HUES48 (cell line): ENCODE measurements around the gene USP46.

Experiments
- H3K27ac ChIP-seq: one replicate; pipeline ENCODE4 v1.7.0; 2013; ENCODE audit warnings: low read depth, low read length, inconsistent platforms
- H3K27me3 ChIP-seq: 2 replicates; pipeline ENCODE4 v1.6.1; 2013; ENCODE audit warnings: mild to moderate bottlenecking, low read length; ENCODE audit not compliant: control insufficient read depth, insufficient read depth
- H3K36me3 ChIP-seq: 2 replicates; pipeline ENCODE4 v1.6.1; 2013; ENCODE audit warnings: low read length; ENCODE audit not compliant: control insufficient read depth, insufficient read depth
- H3K4me1 ChIP-seq: 2 replicates; pipeline ENCODE4 v1.6.1; 2013; ENCODE audit warnings: mild to moderate bottlenecking, low read length; ENCODE audit not compliant: control insufficient read depth, insufficient read depth
- H3K4me3 ChIP-seq: 2 replicates; pipeline ENCODE4 v1.5.1; 2013; ENCODE audit warnings: mild to moderate bottlenecking, low read depth, low read length
- H3K9ac ChIP-seq: 2 replicates; pipeline ENCODE4 v1.6.1; 2013; ENCODE audit warnings: mild to moderate bottlenecking, low read depth, low read length, moderate library complexity
- H3K9me3 ChIP-seq: 2 replicates; pipeline ENCODE4 v1.6.1; 2013; ENCODE audit warnings: low read length; ENCODE audit not compliant: control insufficient read depth, insufficient read depth

The USP46 gene

DNA sequence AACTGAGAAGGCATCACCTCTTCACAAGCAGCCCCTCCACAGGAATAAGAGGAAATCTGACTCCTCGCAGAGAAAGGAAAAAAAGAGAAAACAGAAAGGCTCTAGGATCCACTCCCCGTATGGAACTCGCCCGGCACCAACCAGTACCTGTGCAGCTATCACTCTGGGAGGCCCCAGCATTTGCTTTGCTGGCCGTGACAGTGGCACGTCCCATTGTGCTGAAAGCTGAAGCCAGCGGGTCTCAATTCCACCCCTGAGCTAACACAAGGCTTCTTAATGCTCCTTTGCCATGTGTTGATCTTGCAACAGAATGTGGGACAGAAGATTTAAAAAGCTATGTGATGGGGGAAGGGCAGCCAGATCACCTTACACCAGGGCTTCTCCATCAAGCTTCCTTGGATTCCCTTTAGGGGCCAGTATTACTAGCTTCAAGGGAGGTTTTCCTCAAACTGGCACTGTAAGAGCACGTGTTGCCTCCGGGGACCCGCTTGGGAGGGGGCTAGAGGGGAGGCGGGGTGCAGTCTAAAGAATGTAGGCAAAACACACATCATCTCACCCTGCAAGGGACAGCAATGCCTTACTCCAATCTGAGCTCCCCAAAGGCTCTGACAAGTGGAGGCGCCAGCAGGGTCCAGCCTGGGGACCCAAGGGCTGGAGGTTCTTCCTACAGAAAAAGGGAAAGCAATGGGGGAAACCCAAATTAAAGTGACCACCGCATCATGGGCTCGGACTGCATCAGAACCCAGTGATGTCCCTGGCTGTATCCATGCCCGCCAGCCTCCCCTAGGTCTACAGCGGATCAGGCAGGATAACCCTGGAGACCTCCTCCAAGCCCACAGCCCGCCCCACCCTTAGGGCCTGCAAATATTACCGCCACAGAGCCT, 1.2 kb downstream of the USP46 start:
- Histone ChIP-seq H3K4me3 (peak overlapping the region; percentile 82), H3K9ac (peak overlapping the region; percentile 83), H3K36me3 (peaks cover 10% of the 10 kb centered on the region; the same call in 1 of the 2 replicates), H3K27ac (peak overlapping the region; percentile 83), H3K4me1 (peaks cover 21% of the 10 kb centered on the region), H3K27me3 (peaks cover 9% of the 10 kb centered on the region), H3K9me3 (peaks cover 1% of the 10 kb centered on the region; the same call in 1 of the 2 replicates)

DNA sequence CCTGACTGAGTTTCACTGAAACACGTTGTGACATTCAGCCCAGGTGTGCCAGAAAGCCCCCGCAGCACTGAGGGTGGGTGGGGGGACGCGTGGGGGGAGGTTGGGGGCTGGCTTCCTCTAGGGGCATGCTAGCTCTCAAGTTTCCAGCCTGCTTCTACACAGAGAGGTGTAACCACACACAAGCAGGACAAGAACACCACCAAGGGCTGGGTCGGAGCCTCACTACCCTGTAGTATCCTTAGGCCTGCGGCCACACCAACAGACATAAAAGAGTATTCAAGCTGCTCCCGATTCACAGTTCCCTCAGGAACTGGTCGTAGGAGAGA, 1.8 kb downstream of the USP46 start:
- Histone ChIP-seq H3K9me3 (no peaks in the 10 kb centered on the region), H3K27ac (peak overlapping the region; percentile 83), H3K36me3 (peaks cover 10% of the 10 kb centered on the region; the same call in 1 of the 2 replicates), H3K27me3 (peaks cover 9% of the 10 kb centered on the region), H3K9ac (peak overlapping the region; percentile 15), H3K4me1 (peaks cover 18% of the 10 kb centered on the region), H3K4me3 (peak overlapping the region; percentile 82)

GRCh38 chr4:52655506-52655905, 3.6 kb downstream of the USP46 start:
- H3K4me3 ChIP-seq = no peak overlapping the region
- no peaks in the 10 kb centered on the region for H3K9me3 ChIP-seq
- no peak overlapping the region for H3K27ac ChIP-seq
- H3K9ac ChIP-seq = no peak overlapping the region
- peaks cover 10% of the 10 kb centered on the region; the same call in 1 of the 2 replicates for H3K36me3 ChIP-seq
- peaks cover 23% of the 10 kb centered on the region for H3K4me1 ChIP-seq
- H3K27me3 ChIP-seq = peaks cover 6% of the 10 kb centered on the region

DNA sequence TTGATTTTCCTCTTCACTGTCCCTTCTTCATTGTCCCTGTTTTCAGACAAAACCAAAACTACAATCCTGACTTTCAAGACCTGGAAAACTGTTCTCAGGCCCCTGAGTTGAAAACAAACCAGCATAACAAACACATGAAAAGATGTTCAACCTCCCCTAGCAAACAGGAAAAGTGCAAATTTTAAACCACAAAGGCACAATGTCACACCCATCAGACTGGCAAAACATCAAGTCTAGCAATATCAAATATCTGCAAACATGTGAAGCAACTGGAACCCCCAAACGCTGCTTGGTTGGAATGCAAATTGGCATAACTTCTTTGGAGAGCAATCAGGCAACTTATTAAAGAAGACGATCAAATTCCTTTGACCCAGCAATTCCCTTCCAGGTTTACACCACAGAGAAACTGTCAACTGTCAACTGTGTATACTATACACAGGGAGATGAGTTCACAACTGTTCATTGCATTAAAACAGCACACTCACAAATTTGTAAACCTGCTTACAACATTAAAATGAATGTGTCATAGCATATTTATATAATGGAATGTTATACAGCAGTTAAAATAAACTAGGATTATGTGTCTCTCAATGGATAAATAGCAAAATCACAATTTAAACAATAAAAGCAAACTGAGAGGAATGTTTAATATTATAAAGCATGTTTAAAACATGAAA, 7.0 kb downstream of the USP46 start:
- Histone ChIP-seq H3K4me3 (no peak overlapping the region), H3K27me3 (no peaks in the 10 kb centered on the region), H3K9ac (no peak overlapping the region), H3K4me1 (peaks cover 17% of the 10 kb centered on the region), H3K36me3 (peaks cover 10% of the 10 kb centered on the region; the same call in 1 of the 2 replicates), H3K27ac (no peak overlapping the region), H3K9me3 (no peaks in the 10 kb centered on the region)

- Histone ChIP-seq H3K36me3 (no peaks in the 10 kb centered on the region), H3K27ac (no peak overlapping the region), H3K27me3 (no peaks in the 10 kb centered on the region), H3K4me3 (no peak overlapping the region), H3K9me3 (no peaks in the 10 kb centered on the region), H3K9ac (no peak overlapping the region), H3K4me1 (peaks cover 22% of the 10 kb centered on the region)
Observed at GRCh38 chr4:52648836-52649235, 10.3 kb downstream of the USP46 start.

- Histone ChIP-seq H3K4me1 (peaks cover 29% of the 10 kb centered on the region), H3K9me3 (no peaks in the 10 kb centered on the region), H3K4me3 (no peak overlapping the region), H3K27ac (no peak overlapping the region), H3K36me3 (no peaks in the 10 kb centered on the region), H3K27me3 (no peaks in the 10 kb centered on the region), H3K9ac (no peak overlapping the region)
Observed at GRCh38 chr4:52646741-52647140, 12.4 kb downstream of the USP46 start.

- Histone ChIP-seq H3K4me3 (no peak overlapping the region), H3K27ac (no peak overlapping the region), H3K4me1 (peaks cover 29% of the 10 kb centered on the region)
Observed at GRCh38 chr4:52646096-52646495, 13.0 kb downstream of the USP46 start.

DNA sequence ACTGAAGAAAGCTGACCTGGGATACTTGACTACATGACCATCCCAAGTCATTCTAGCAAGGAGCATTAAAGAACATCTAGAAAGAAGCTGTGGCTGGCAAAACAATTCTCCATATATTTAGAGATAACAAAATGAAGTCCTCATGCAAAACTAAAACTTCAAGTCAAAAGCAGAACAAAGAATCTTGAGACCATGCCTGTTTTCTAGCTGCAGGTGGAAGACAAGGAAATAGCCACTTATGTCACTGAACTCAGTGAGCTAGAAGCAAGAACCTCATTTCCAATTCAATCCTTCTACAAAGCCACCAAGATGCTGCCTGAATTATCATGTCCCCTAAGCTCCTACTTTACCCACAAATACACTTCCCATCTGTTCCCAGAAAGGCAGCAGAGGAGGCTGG, 13.8 kb downstream of the USP46 start:
- Histone ChIP-seq H3K4me3 (no peak overlapping the region), H3K36me3 (no peaks in the 10 kb centered on the region), H3K9me3 (no peaks in the 10 kb centered on the region), H3K27me3 (no peaks in the 10 kb centered on the region), H3K27ac (no peak overlapping the region), H3K9ac (no peak overlapping the region), H3K4me1 (peaks cover 32% of the 10 kb centered on the region)

More at GRCh38 chr4:52646096-52646495, 13.0 kb downstream of the USP46 start:
- Histone ChIP-seq H3K9ac (no peak overlapping the region), H3K27me3 (no peaks in the 10 kb centered on the region), H3K9me3 (no peaks in the 10 kb centered on the region), H3K36me3 (no peaks in the 10 kb centered on the region)

- no peak overlapping the region for H3K27ac ChIP-seq
- H3K4me1 ChIP-seq = peaks cover 25% of the 10 kb centered on the region
- H3K4me3 ChIP-seq = no peak overlapping the region
- H3K9ac ChIP-seq = no peak overlapping the region
- H3K9me3 ChIP-seq = no peaks in the 10 kb centered on the region
- no peaks in the 10 kb centered on the region for H3K36me3 ChIP-seq
- H3K27me3 ChIP-seq = no peaks in the 10 kb centered on the region
Observed at GRCh38 chr4:52643785-52644244, 15.3 kb downstream of the USP46 start.

- H3K36me3 ChIP-seq = no peaks in the 10 kb centered on the region
- H3K4me3 ChIP-seq = no peak overlapping the region
- no peaks in the 10 kb centered on the region for H3K27me3 ChIP-seq
- peaks cover 25% of the 10 kb centered on the region for H3K4me1 ChIP-seq
- H3K27ac ChIP-seq = no peak overlapping the region
- H3K9ac ChIP-seq = no peak overlapping the region
- no peaks in the 10 kb centered on the region for H3K9me3 ChIP-seq
Observed at GRCh38 chr4:52643190-52643589, 15.9 kb downstream of the USP46 start.
